Measurements from ENCODE around the gene ZBTB14. TPM values are rescaled to one million over a fixed set of nuclear protein-coding genes. Genes with fewer than 3 reads are reported as not detected.

Gene ZBTB14
- total RNA-seq, 4 donors from 2014 or later: 9.8 to 13.3 (median 11.1) TPM

- Histone ChIP-seq H3K4me3 (no peak overlapping the region), H3K9me3 (no peaks in the 10 kb centered on the region), H3K27ac (no peak overlapping the region), H3K27me3 (no peaks in the 10 kb centered on the region), H3K4me1 (no peaks in the 10 kb centered on the region), H3K36me3 (peaks cover 0 to 33% (median 0%) of the 10 kb centered on the region in 3 donors)
- DNase-seq (ENCODE audit: low spot score in 2 of 2): no peak
- 75 to 92% methylated on average over 2 of the region's 2 CpGs for WGBS, 2 donors
- TF ChIP-seq POLR2A (IDR thresholded peaks at IDR 0.05): no peak
- TF ChIP-seq EP300 (IDR thresholded peaks at IDR 0.05): no peak
- no peak for TF ChIP-seq CTCF (IDR thresholded peaks at IDR 0.05)
Observed at GRCh38 chr18:5287854-5288253, 7.7 kb downstream of the ZBTB14 start.

- no peak for DNase-seq (ENCODE audit: low spot score in 2 of 2)
- H3K27me3 ChIP-seq: no peaks in the 10 kb centered on the region
- H3K4me1 ChIP-seq: no peaks in the 10 kb centered on the region
- no peaks in the 10 kb centered on the region for H3K9me3 ChIP-seq
- no peak overlapping the region for H3K4me3 ChIP-seq
- H3K36me3 ChIP-seq: peaks cover 0 to 29% (median 0%) of the 10 kb centered on the region in 3 donors
- TF ChIP-seq POLR2A (IDR thresholded peaks at IDR 0.05): no peak
- no peak for TF ChIP-seq EP300 (IDR thresholded peaks at IDR 0.05)
- no peak for TF ChIP-seq CTCF (IDR thresholded peaks at IDR 0.05)
- H3K27ac ChIP-seq: no peak overlapping the region
Observed at GRCh38 chr18:5286525-5286924, 9.0 kb downstream of the ZBTB14 start.

- H3K27me3 ChIP-seq: no peaks in the 10 kb centered on the region
- H3K9me3 ChIP-seq: no peaks in the 10 kb centered on the region
- WGBS, 2 donors: 44 to 48% methylated on average over 2 of the region's 2 CpGs
- TF ChIP-seq CTCF (IDR thresholded peaks at IDR 0.05) (no peak), EP300 (IDR thresholded peaks at IDR 0.05) (no peak), POLR2A (IDR thresholded peaks at IDR 0.05) (no peak)
- H3K27ac ChIP-seq: no peak overlapping the region
- H3K4me1 ChIP-seq: no peaks in the 10 kb centered on the region
- DNase-seq (ENCODE audit: low spot score in 2 of 2): no peak
- H3K4me3 ChIP-seq: no peak overlapping the region
- H3K36me3 ChIP-seq: peaks cover 0 to 17% (median 0%) of the 10 kb centered on the region in 3 donors
Observed at GRCh38 chr18:5285326-5285725, 10.2 kb downstream of the ZBTB14 start.

- no peaks in the 10 kb centered on the region for H3K27me3 ChIP-seq
- H3K4me3 ChIP-seq: no peak overlapping the region
- 87% methylated on average over 7 of the region's 7 CpGs for WGBS, 2 donors
- TF ChIP-seq POLR2A (IDR thresholded peaks at IDR 0.05) (no peak), CTCF (IDR thresholded peaks at IDR 0.05) (no peak), EP300 (IDR thresholded peaks at IDR 0.05) (no peak)
- H3K9me3 ChIP-seq: no peaks in the 10 kb centered on the region
- H3K36me3 ChIP-seq: peaks cover 0 to 13% (median 0%) of the 10 kb centered on the region in 3 donors
- no peak for DNase-seq (ENCODE audit: low spot score in 2 of 2)
- no peaks in the 10 kb centered on the region for H3K4me1 ChIP-seq
- no peak overlapping the region for H3K27ac ChIP-seq
Observed at GRCh38 chr18:5284808-5285207, 10.7 kb downstream of the ZBTB14 start.

- Histone ChIP-seq H3K36me3 (peaks cover 0 to 3% (median 0%) of the 10 kb centered on the region in 3 donors), H3K4me3 (no peak overlapping the region), H3K9me3 (no peaks in the 10 kb centered on the region), H3K27ac (no peak overlapping the region), H3K4me1 (no peaks in the 10 kb centered on the region), H3K27me3 (no peaks in the 10 kb centered on the region)
- no peak for TF ChIP-seq EP300 (IDR thresholded peaks at IDR 0.05)
- TF ChIP-seq CTCF (IDR thresholded peaks at IDR 0.05): no peak
- TF ChIP-seq POLR2A (IDR thresholded peaks at IDR 0.05): no peak
- DNase-seq (ENCODE audit: low spot score in 2 of 2): no peak
- WGBS, 2 donors: 83 to 100% methylated on average over 1 of the region's 1 CpG
Observed at GRCh38 chr18:5282770-5283169, 12.8 kb downstream of the ZBTB14 start.

Data from tibial nerve (tissue), 4 donors.